Breast epithelium (tissue), 4 donors: ENCODE results near the gene INS. TPM values are rescaled to one million over a fixed set of nuclear protein-coding genes. Genes with fewer than 3 reads are reported as not detected.

Experiments used
- DNase-seq, 2 donors: peaks; one replicate each; pipeline ENCODE4 v3.0.0-alpha.2; 2019; ENCODE audit warnings: low spot score in 2 of 2
- H3K27ac ChIP-seq, 2 donors: fragments of 200-600 bp; sonication (generic) in 1 of 2; one replicate each; pipeline ENCODE4 v1.5.1; 2016 to 2019; ENCODE audit warnings: mild to moderate bottlenecking in 1 of 2
- H3K27me3 ChIP-seq, 2 donors: fragments of 200-600 bp; sonication (generic) in 1 of 2; one replicate each; pipeline versions ENCODE4 v1.5.1 to v1.6.0; 2017 to 2019; ENCODE audit warnings: control low read depth in 1 of 2, mild to moderate bottlenecking in 1 of 2
- H3K36me3 ChIP-seq: fragments of 200-600 bp; one replicate; pipeline ENCODE4 v1.5.1; 2019
- H3K4me1 ChIP-seq, 2 donors: fragments of 200-600 bp; sonication (generic); one replicate each; pipeline ENCODE4 v1.5.1; 2016 to 2019; ENCODE audit warnings: control low read depth in 1 of 2
- H3K4me3 ChIP-seq, 3 donors: fragments of 200-600 bp; sonication (generic); 1 replicate in 2 of 3; 2 replicates in 1 of 3; pipeline ENCODE4 v1.5.1; 2016 to 2019; ENCODE audit warnings: mild to moderate bottlenecking in 3 of 3, moderate library complexity in 2 of 3
- H3K9me3 ChIP-seq, 2 donors: fragments of 200-600 bp; sonication (generic) in 1 of 2; one replicate each; pipeline ENCODE4 v1.5.1; 2016 to 2019; ENCODE audit warnings: control low read depth in 1 of 2
- CTCF ChIP-seq, 3 donors: fragments of 450-650 bp; IDR thresholded peaks; one replicate each; pipeline ENCODE4 v1.5.1; 2016 to 2017; ENCODE audit warnings: antibody characterized with exemption in 3 of 3, mild to moderate bottlenecking in 3 of 3, moderate library complexity in 3 of 3
- POLR2A ChIP-seq: fragments of 450-650 bp; IDR thresholded peaks from one replicate; pipeline ENCODE4 v1.6.1; 2016; ENCODE audit warnings: antibody characterized with exemption, mild to moderate bottlenecking, moderate library complexity
- POLR2AphosphoS5 ChIP-seq, 3 donors: sonication (generic); formaldehyde crosslinking; IDR thresholded peaks; one replicate each; pipeline ENCODE4 v1.6.1; 2017; ENCODE audit warnings: antibody characterized with exemption in 3 of 3
- intact Hi-C: fragments of 100-400 bp; cut with DNase I; formaldehyde crosslinking; loops from one replicate; pipeline ENCODE4 v1.15.1; 2023; ENCODE audit warnings: low total_unique reads
- total RNA-seq, 3 donors: library from RNA; depleted of rRNA; stranded (reverse); fragments of >200 nt; gene quantifications; one replicate each; pipeline ENCODE4 v1.1.0, GENCODE V29; 2016

The INS gene
- total RNA-seq, 3 donors from 2014 or later, result not detected

DNA sequence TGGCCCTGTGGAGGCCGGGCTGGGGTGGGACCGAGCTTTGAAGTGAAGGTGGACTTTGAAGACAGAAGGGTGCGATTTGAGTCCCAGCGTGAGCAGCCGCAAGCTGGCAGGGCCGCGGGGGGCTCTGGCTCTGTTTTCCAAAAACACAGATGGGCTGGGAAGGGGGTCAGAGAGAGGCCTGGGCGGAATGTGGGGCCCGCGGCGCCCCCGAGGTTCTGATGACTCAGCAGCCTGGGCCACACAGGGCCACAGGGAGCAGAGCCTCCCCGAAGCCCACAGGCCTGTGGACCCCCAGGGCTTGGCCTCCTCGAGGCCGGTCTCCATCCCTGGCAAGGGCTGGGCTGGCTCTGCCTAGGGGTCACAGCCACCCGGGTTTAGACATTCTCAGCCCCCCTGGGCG is 6.1 kb downstream of the INS start:
- H3K9me3 ChIP-seq, result no peaks in the 10 kb centered on the region
- intact Hi-C loops, result loop anchor here (5.0 to 10.0 kb wide), 3 partner anchors 320 to 1733 kb away; partner anchors contain the start of genes SYT8 and TNNI2

GRCh38 chr11:2154195-2154585 is 6.8 kb downstream of the INS start:
- Histone ChIP-seq H3K27me3 (peaks cover 0 to 44% of the 10 kb centered on the region in 2 donors), H3K4me1 (peaks cover 0 to 3% of the 10 kb centered on the region in 2 donors), H3K36me3 (no peaks in the 10 kb centered on the region), H3K9me3 (no peaks in the 10 kb centered on the region), H3K27ac (no peak overlapping the region), H3K4me3 (no peak overlapping the region)
- intact Hi-C loops, result loop anchor here (5.0 to 10.0 kb wide), 2 partner anchors 319 to 1732 kb away; partner anchors contain the start of genes SYT8 and TNNI2
- DNase-seq, result no peak
- no peak for TF ChIP-seq POLR2A

More for the DNA sequence above, 6.1 kb downstream of the INS start:
- Histone ChIP-seq H3K27ac (no peak overlapping the region), H3K4me3 (no peak overlapping the region), H3K4me1 (peaks cover 0 to 3% of the 10 kb centered on the region in 2 donors), H3K27me3 (peaks cover 0 to 37% of the 10 kb centered on the region in 2 donors), H3K36me3 (no peaks in the 10 kb centered on the region)
- DNase-seq, result no peak
- TF ChIP-seq POLR2AphosphoS5 (IDR thresholded peaks at IDR 0.05) (no peak), CTCF (IDR thresholded peaks at IDR 0.05) (no peak), POLR2A (no peak)

DNA sequence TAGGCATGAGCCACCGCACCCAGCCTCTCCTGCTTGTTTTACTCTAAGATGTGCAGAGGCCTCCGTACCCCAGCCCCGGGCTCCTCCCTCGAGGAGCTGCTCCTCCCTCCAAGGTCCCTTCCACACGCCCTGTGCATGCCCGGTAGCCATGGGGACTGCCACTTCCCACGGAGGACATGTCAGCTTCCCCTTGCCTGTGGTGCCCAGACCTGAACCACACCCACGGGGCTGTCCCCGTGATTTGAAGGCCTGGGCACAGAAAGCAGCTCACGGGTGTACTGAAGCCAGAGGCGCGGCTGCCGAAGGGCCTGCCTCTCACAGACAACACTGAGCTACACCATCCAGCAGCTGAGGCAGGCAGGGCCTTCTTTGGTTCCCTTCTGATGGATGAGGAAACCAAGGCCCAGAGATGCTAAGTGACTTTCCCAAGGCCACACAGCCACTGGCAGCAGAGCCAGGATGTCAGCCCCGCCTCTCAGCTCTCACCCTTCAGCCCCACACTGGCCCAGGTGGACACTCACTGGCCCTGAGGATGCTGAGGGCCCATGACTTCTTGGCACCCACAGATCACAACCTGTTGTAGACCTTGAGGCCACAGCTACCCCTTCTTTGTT is 7.3 kb downstream of the INS start:
- no peaks in the 10 kb centered on the region for H3K36me3 ChIP-seq
- no peak overlapping the region for H3K27ac ChIP-seq
- H3K27me3 ChIP-seq, result peaks cover 0 to 49% of the 10 kb centered on the region in 2 donors
- intact Hi-C loops, result loop anchor here (5.0 to 10.0 kb wide), 2 partner anchors 319 to 1731 kb away; partner anchors contain the start of genes SYT8 and TNNI2
- peaks cover 0 to 3% of the 10 kb centered on the region in 2 donors for H3K4me1 ChIP-seq
- DNase-seq, result no peak
- no peak overlapping the region for H3K4me3 ChIP-seq
- TF ChIP-seq CTCF (IDR thresholded peaks at IDR 0.05) (no peak), POLR2AphosphoS5 (IDR thresholded peaks at IDR 0.05) (no peak), POLR2A (no peak)
- no peaks in the 10 kb centered on the region for H3K9me3 ChIP-seq

DNA sequence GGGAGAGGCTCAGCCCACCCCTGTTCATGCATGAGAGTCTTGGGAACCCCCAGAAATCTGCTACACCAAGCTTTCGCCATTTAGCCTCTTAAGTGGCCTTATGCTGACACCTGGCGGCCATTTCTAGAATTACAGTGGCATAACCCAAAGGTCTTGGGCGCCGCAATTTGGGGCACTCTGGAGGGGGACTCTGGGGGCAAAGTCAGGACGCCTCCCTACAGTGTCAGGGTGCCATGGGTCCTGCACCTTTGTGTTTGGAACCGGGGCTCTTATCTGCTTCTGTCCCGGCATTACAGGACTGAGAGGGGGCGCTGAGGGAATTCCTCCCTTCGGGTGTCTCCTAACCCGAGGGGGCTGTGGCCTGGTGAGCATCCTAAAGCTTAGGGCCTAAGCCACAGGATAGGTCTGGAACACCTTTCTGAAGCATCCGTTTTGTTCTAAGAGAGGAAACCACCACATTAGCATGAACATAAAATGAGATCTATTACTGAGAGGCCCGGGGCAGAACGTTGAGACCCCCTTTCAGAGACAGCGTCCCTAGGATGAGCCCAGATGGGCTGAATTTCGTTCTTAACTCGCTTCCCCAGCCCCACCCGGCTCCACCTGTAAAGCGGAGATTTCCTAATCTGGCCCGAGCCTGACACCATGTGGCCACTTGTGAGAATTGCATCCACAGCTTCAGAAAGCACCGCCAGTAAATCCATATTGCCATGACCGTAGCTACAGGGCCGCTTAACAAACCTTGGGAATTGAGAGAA is 9.3 kb downstream of the INS start:
- H3K27ac ChIP-seq, result no peak overlapping the region
- peak; percentile 77 to 83 for DNase-seq
- no peak overlapping the region for H3K4me3 ChIP-seq
- peaks cover 0 to 3% of the 10 kb centered on the region in 2 donors for H3K4me1 ChIP-seq
- H3K9me3 ChIP-seq, result no peaks in the 10 kb centered on the region
- H3K27me3 ChIP-seq, result peaks cover 0 to 59% of the 10 kb centered on the region in 2 donors
- TF ChIP-seq POLR2AphosphoS5 (IDR thresholded peaks at IDR 0.05) (no peak), POLR2A (no peak), CTCF (IDR thresholded peaks at IDR 0.05) (peak; percentile 89 to 98 (median 94))
- intact Hi-C loops, result loop anchor here (5.0 to 10.0 kb wide), 2 partner anchors 317 to 1729 kb away; partner anchors contain the start of genes SYT8 and TNNI2
- H3K36me3 ChIP-seq, result no peaks in the 10 kb centered on the region

DNA sequence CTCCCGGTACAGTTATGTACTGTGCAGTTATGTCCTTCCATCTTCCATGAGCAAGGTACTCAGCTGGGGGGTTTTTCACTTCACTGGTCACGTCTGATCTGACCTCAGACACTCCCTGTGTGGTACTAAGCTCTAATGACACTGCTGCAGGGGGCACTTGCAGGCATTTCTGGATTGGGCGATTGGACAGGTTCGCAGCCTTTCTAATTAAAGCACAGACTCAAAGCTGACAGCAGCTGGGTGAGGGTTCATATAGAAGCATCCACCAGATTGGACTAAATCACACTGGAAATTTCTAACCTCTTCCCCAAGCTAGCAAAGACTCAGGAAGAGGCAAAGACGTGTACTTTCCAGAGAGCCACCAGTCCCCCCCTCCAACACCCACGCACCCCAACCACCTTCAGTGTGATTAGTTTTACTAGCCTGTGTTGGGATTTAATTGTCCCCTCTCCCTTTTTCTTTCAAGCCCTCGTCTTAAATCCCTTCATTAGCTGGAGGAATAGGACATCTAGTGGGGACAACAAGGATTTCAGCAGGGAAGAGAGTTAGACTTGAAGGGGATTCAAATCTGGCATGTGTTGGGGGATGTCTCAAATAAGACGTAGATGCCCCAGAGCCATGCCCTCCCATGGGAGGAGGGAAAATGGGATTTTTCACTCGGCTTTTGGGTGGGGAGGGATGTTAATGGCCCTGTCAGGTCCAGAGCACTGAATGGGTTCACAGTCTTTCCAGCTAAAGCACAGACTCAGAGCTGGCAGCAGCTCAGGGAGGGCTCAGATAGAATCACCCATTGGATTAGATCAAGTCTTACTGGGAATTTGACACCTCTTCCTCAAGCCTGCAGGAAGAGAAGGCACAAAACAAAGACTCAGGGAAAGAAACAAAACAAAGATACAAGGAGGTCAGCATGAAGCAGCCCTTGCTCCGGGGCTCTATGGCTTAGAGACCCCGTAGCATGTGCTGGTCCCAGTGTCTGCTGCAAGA is 10.9 kb downstream of the INS start:
- Histone ChIP-seq H3K27me3 (peaks cover 2 to 60% of the 10 kb centered on the region in 2 donors), H3K36me3 (no peaks in the 10 kb centered on the region), H3K9me3 (no peaks in the 10 kb centered on the region), H3K27ac (no peak overlapping the region), H3K4me3 (no peak overlapping the region), H3K4me1 (peaks cover 0 to 3% of the 10 kb centered on the region in 2 donors)
- DNase-seq, result no peak
- intact Hi-C loops, result loop anchor here (5.0 to 10.0 kb wide), 2 partner anchors 315 to 1728 kb away; partner anchors contain the start of genes SYT8 and TNNI2
- TF ChIP-seq CTCF (IDR thresholded peaks at IDR 0.05), result peak in 2 of 3 donors; percentile 21 to 30
- TF ChIP-seq POLR2A, result no peak
